K562 (cell line): ENCODE measurements around the gene TRIM38. TPM values are rescaled to one million over a fixed set of nuclear protein-coding genes. Genes with fewer than 3 reads are reported as not detected.

Experiments
- CHD1 ChIP-seq: fragments of 200-600 bp; sonication (generic); IDR thresholded peaks from one replicate; pipeline ENCODE4 v1.6.1; 2012; ENCODE audit warnings: mild to moderate bottlenecking, moderate library complexity, low read length, inconsistent platforms
- FOXA1 ChIP-seq: fragments of 450-650 bp; IDR thresholded peaks from 2 replicates; pipeline ENCODE4 v1.6.1; 2016; ENCODE audit warnings: mild to moderate bottlenecking, borderline replicate concordance
- GATA2 ChIP-seq: sonication (generic); formaldehyde crosslinking; IDR thresholded peaks from 2 replicates; pipeline ENCODE4 v1.4.0; 2020; ENCODE audit warnings: mild to moderate bottlenecking, missing genetic modification reagents
- GATAD2A ChIP-seq: fragments of 450-650 bp; IDR thresholded peaks from 2 replicates; pipeline ENCODE4 v1.6.1; 2017
- HCFC1 ChIP-seq: IDR thresholded peaks from 2 replicates; pipeline ENCODE4 v1.6.1; 2012; ENCODE audit warnings: low read depth, low read length, improper control_type of control experiment
- MBD2 ChIP-seq: sonication (generic); IDR thresholded peaks from 2 replicates; pipeline ENCODE4 v1.6.1; 2016; ENCODE audit warnings: low read depth, borderline replicate concordance
- NFYB ChIP-seq: IDR thresholded peaks from 2 replicates; pipeline ENCODE4 v1.6.1; 2011; ENCODE audit warnings: mild to moderate bottlenecking, moderate library complexity; ENCODE audit not compliant: insufficient read length; ENCODE audit errors: extremely low read depth
- NONO ChIP-seq, 2 experiments: fragments of 200-400 bp in 1 of 2; fragments of 450-650 bp in 1 of 2; formaldehyde crosslinking in 1 of 2; IDR thresholded peaks; 2 replicates each; pipeline ENCODE4 v1.6.1; 2017; ENCODE audit warnings: low read depth in 2 of 2, mild to moderate bottlenecking in 2 of 2, moderate library complexity in 2 of 2, low read length in 1 of 2
- NR3C1 ChIP-seq: sonication (generic); formaldehyde crosslinking; IDR thresholded peaks from 2 replicates; pipeline ENCODE4 v1.8.1; 2022; ENCODE audit warnings: missing genetic modification reagents
- PML ChIP-seq: IDR thresholded peaks from 2 replicates; pipeline ENCODE4 v1.6.1; 2012; ENCODE audit warnings: low read length, inconsistent platforms
- RBFOX2 ChIP-seq: fragments of 200-400 bp; formaldehyde crosslinking; IDR thresholded peaks from 2 replicates; pipeline ENCODE4 v1.6.1; 2017; ENCODE audit warnings: low read depth, mild to moderate bottlenecking, low read length, moderate library complexity
- RFX7 ChIP-seq: fragments of 250-450 bp; sonication (Bioruptor Pico); IDR thresholded peaks from 2 replicates; pipeline ENCODE4 v1.5.1; 2021; ENCODE audit warnings: mild to moderate bottlenecking
- SIN3B ChIP-seq: fragments of 450-650 bp; IDR thresholded peaks from 2 replicates; pipeline ENCODE4 v1.6.1; 2017; ENCODE audit warnings: low read depth, mild to moderate bottlenecking, moderate library complexity
- SMC3 ChIP-seq: conservative IDR thresholded peaks from 2 replicates; pipeline ENCODE4 v1.6.1; 2011; ENCODE audit warnings: low read depth, low read length, improper control_type of control experiment; ENCODE audit not compliant: insufficient read depth
- TEAD4 ChIP-seq, 2 experiments: sonication (generic) in 1 of 2; formaldehyde crosslinking in 1 of 2; IDR thresholded peaks; 2 replicates each; pipeline versions ENCODE4 v1.6.1 to v1.8.0; 2012 to 2022; ENCODE audit warnings: borderline replicate concordance in 1 of 2, inconsistent platforms in 1 of 2, low read length in 1 of 2, mild to moderate bottlenecking in 1 of 2, missing genetic modification reagents in 1 of 2
- WHSC1 ChIP-seq: IDR thresholded peaks from one replicate; pipeline ENCODE4 v1.6.1; 2012; ENCODE audit warnings: low read length, control low read depth, inconsistent platforms
- ZC3H11A ChIP-seq: IDR thresholded peaks from 2 replicates; pipeline ENCODE4 v1.6.1; 2012; ENCODE audit warnings: low read depth, low read length, improper control_type of control experiment
- ZEB2 ChIP-seq: fragments of 450-650 bp; IDR thresholded peaks from 2 replicates; pipeline ENCODE4 v1.6.1; 2016
- ZFP36 ChIP-seq: fragments of 150-350 bp; IDR thresholded peaks from 2 replicates; pipeline ENCODE4 v1.6.1; 2018; ENCODE audit warnings: low read length, low read depth; ENCODE audit not compliant: partially characterized antibody
- ZNF695 ChIP-seq: fragments of 450-650 bp; formaldehyde crosslinking; IDR thresholded peaks from 2 replicates; pipeline ENCODE4 v1.4.0; 2020; ENCODE audit warnings: mild to moderate bottlenecking, moderate library complexity
- ZNF717 ChIP-seq: fragments of 250-450 bp; sonication (Bioruptor Pico); IDR thresholded peaks from 2 replicates; pipeline ENCODE4 v1.5.0; 2021
- ZNF766 ChIP-seq: fragments of 200-800 bp; sonication (Bioruptor generic); conservative IDR thresholded peaks from 2 replicates; pipeline ENCODE4 v1.6.1; 2016; ENCODE audit warnings: missing genetic modification characterization, missing compliant biosample characterization
- polyA plus RNA-seq, 8 experiments: library from polyadenylated mRNA; depleted of rRNA in 4 of 8; stranded (reverse) in 5 of 8; unstranded in 3 of 8; fragments of >200 nt; fragmentation: Nextera tagmentation in 2 of 8; fragmentation: Illumina TruSeq in 1 of 8; extraction: Ambion mirVana in 2 of 8; extraction: Trizol in 1 of 8; gene quantifications; 2 replicates each; pipeline versions ENCODE4 v1.2.1 to v1.2.3, GENCODE V29; 2011 to 2014; ENCODE audit warnings: inconsistent platforms in 1 of 8, missing spikeins in 1 of 8
- total RNA-seq, 7 experiments: library from RNA; depleted of rRNA in 6 of 7; stranded (reverse); fragments of >200 nt in 6 of 7; fragmentation: Illumina TruSeq in 2 of 7; extraction: Trizol in 2 of 7; gene quantifications; 2 replicates each; pipeline versions ENCODE4 v1.2.1 to v1.2.3, GENCODE V29; 2011 to 2021; ENCODE audit warnings: low replicate concordance in 1 of 7
- TF ChIP-seq, protein P1 (sequence below), 2 experiments: fragments of 150-350 bp in 1 of 2; IDR thresholded peaks; 2 replicates each; pipeline ENCODE4 v1.6.1; 2012 to 2016; ENCODE audit warnings: low read depth in 2 of 2, low read length in 2 of 2, mild to moderate bottlenecking in 1 of 2, moderate library complexity in 1 of 2
- TF ChIP-seq, protein P2 (sequence below): IDR thresholded peaks from 2 replicates; pipeline ENCODE4 v1.6.1; 2012; ENCODE audit warnings: low read depth, low read length, improper control_type of control experiment, borderline replicate concordance
- TF ChIP-seq, protein P3 (sequence below): sonication (generic); formaldehyde crosslinking; IDR thresholded peaks from 2 replicates; pipeline ENCODE4 v1.8.0; 2022; ENCODE audit warnings: mild to moderate bottlenecking, missing genetic modification reagents

The TRIM38 gene
- total and polyA plus RNA-seq, 9 of the 15 experiments (the other 6 are each of a cell fraction or from before 2014, with no cell fraction given): 1.7 to 6.7 (median 6.3) TPM

DNA sequence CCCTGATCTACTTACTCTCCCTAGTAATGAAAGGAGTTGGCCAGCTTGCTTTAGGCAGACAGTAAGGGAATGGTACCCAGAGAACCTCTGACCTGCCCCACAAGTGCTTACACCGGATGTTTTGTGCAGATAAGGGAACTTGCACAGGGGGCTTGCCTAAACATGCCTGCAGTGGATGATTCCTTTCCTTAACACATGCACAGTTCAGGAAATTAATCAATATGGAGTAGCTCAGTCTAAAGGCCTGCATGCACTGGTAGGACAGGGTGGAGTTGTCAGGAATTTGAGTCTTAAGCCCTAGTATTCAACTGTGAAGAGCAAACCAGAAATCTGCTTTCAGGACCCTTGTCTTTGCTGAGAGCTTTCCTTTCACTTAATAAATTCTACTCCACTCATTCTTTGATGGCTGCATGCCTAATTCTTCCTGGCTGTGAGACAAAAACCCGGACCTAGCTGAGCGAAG is 3.9 kb upstream of the TRIM38 start (continued):
- TF ChIP-seq CHD1 (no peak), ZNF695 (no peak), WHSC1 (no peak), MBD2 (no peak), ZNF717 (CRISPR knock-in tag) (no peak), ZFP36 (peak; percentile 22), TEAD4 (IDR thresholded peaks at IDR 0.05; ENCODE audit: low read length) (peak; percentile 76), TEAD4 (CRISPR knock-in tag; IDR thresholded peaks at IDR 0.05; ENCODE audit: borderline replicate concordance) (no peak), ZNF766 (CRISPR knock-in tag) (no peak), ZEB2 (no peak), PML (peak; percentile 55), ZC3H11A (no peak), GATAD2A (no peak), RFX7 (CRISPR knock-in tag) (no peak), SMC3 (no peak), HCFC1 (no peak), SIN3B (no peak), FOXA1 (no peak), NR3C1 (no peak), NFYB (no peak), GATA2 (CRISPR knock-in tag) (peak; percentile 85), NONO (IDR thresholded peaks at IDR 0.05; ENCODE audit: low read depth in 2 of 2, low read length in 1 of 2) (no peak), RBFOX2 (no peak)
- TF ChIP-seq, protein P1, sequence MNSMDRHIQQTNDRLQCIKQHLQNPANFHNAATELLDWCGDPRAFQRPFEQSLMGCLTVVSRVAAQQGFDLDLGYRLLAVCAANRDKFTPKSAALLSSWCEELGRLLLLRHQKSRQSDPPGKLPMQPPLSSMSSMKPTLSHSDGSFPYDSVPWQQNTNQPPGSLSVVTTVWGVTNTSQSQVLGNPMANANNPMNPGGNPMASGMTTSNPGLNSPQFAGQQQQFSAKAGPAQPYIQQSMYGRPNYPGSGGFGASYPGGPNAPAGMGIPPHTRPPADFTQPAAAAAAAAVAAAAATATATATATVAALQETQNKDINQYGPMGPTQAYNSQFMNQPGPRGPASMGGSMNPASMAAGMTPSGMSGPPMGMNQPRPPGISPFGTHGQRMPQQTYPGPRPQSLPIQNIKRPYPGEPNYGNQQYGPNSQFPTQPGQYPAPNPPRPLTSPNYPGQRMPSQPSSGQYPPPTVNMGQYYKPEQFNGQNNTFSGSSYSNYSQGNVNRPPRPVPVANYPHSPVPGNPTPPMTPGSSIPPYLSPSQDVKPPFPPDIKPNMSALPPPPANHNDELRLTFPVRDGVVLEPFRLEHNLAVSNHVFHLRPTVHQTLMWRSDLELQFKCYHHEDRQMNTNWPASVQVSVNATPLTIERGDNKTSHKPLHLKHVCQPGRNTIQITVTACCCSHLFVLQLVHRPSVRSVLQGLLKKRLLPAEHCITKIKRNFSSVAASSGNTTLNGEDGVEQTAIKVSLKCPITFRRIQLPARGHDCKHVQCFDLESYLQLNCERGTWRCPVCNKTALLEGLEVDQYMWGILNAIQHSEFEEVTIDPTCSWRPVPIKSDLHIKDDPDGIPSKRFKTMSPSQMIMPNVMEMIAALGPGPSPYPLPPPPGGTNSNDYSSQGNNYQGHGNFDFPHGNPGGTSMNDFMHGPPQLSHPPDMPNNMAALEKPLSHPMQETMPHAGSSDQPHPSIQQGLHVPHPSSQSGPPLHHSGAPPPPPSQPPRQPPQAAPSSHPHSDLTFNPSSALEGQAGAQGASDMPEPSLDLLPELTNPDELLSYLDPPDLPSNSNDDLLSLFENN (IDR thresholded peaks at IDR 0.05; ENCODE audit: low read depth in 2 of 2, low read length in 2 of 2): no peak
- TF ChIP-seq, protein P2, sequence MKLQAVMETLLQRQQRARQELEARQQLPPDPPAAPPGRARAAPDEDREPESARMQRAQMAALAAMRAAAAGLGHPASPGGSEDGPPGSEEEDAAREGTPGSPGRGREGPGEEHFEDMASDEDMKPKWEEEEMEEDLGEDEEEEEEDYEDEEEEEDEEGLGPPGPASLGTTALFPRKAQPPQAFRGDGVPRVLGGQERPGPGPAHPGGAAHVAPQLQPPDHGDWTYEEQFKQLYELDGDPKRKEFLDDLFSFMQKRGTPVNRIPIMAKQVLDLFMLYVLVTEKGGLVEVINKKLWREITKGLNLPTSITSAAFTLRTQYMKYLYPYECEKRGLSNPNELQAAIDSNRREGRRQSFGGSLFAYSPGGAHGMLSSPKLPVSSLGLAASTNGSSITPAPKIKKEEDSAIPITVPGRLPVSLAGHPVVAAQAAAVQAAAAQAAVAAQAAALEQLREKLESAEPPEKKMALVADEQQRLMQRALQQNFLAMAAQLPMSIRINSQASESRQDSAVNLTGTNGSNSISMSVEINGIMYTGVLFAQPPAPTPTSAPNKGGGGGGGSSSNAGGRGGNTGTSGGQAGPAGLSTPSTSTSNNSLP: no peak
- TF ChIP-seq, protein P3, sequence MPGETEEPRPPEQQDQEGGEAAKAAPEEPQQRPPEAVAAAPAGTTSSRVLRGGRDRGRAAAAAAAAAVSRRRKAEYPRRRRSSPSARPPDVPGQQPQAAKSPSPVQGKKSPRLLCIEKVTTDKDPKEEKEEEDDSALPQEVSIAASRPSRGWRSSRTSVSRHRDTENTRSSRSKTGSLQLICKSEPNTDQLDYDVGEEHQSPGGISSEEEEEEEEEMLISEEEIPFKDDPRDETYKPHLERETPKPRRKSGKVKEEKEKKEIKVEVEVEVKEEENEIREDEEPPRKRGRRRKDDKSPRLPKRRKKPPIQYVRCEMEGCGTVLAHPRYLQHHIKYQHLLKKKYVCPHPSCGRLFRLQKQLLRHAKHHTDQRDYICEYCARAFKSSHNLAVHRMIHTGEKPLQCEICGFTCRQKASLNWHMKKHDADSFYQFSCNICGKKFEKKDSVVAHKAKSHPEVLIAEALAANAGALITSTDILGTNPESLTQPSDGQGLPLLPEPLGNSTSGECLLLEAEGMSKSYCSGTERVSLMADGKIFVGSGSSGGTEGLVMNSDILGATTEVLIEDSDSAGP (CRISPR knock-in tag): no peak
